Activated effector memory CD4-positive, alpha-beta T cell treated with anti-CD3 and anti-CD28 coated beads, Interleukin-2, amount 50 U/mL, for 16 hours (primary cell): ENCODE data around the gene NR1H2.
"Not testable (repeated sequence)": the region's sequence is repeated elsewhere in the genome, so short reads cannot be mapped to it uniquely, and the experiment has no call there.

Experiments used
- DNase-seq: peaks from one replicate; pipeline ENCODE4 v3.0.0-alpha.2; 2020

NR1H2 gene

GRCh38 chr19:50376166-50377050, at the start of gene NR1H2:
Gene NR1H2, plus strand, starts transcription at chr19:50376457. Its CDS starts 1,149 bp downstream, at chr19:50377606.
- peak; percentile 97 for DNase-seq

- no peak for DNase-seq
Observed at GRCh38 chr19:50327013-50327412, 49.2 kb upstream of the NR1H2 start.

- peak; percentile 50 for DNase-seq
Observed at GRCh38 chr19:50327461-50328223, 48.6 kb upstream of the NR1H2 start.

DNA sequence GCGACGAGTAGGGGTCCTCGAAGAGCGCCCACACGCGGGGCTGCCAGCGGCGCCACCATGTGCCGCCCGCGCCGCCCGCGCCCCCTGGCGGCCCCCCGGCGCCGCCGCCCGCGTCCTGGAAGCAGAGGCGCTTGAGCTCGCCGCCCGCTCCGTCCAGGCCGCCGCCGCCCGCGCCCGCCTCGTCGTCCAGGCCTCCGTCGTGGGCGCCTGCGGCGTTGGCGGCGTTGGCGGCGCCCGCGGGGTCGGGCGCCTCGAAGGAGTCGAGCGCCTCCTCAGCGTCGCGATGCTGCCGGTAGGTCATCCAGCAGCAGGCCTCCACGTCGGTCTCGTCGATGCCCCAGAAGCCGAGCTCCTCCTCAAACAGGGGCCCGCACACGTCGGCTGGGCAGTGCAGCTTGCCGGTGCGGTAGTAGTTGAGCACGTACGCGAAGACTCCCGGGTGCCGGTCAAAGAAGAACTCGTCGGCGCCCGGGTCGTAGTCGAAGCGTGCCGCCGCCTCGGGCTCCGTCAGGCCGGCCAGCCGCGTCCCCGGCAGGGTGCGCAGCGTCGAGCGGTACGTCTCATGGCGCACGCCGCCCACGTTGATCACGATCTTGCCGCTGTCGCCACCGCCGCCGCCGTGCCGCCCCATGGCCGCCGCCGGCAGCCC, 47.9 kb upstream of the NR1H2 start:
- DNase-seq = no peak

DNA sequence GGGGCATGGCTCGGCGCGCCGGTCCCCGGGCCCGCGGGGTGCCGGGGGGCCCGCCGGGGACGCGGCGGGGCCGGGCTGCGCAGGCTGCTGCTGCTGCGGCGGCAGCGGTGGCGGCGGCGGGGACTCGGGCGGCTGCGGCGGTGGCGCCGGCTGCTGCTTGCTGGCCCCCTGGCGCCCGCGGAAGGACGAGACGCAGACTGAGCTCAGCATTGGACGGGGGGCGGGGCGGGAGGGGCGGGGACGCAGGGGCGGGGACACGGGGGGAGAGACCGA, 47.4 kb upstream of the NR1H2 start:
- no peak for DNase-seq

DNA sequence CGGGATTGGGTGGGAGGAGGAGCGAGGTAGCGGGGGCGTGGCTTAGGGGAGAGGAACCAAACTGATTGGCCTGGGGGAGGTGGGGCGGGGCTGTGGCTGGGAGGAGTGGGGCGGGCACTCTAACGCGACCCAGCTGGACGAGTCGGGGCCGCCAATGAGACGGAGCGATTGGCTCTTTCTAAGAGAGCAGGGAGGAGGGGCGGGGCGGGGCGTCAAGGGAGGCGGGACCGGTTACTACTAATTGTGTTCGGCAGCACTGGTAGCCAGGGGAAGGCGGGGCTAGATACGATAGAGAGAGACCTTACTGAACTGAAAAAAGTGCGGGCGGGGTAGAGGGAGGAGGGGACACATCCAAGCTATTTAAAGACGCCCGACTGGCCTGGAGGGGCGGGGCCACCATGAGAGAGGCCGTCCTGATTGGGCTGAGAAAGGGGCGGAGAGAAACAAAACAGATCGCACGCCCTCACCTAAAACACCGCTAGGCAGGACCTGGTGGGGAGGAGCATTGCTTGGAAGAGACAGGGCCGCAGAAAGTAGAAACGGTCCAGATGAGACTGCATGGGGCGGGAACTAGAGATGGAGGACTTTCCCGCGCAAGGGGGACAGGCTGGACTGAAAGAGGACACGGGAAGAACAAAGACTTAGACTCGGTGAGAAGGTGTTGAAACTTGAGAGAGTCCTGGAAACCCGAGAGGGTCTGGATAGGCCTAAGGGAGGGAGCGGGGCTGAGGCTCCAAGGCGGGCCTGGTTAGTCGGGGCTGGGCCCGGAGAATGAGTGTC, 46.9 kb upstream of the NR1H2 start, which contains the start of gene KCNC3:
Gene KCNC3, minus strand, starts transcription at position 232 of the 780 bp plus-strand sequence. CDS start 295 bp downstream, outside the sequence.
- peak; percentile 98 for DNase-seq

DNA sequence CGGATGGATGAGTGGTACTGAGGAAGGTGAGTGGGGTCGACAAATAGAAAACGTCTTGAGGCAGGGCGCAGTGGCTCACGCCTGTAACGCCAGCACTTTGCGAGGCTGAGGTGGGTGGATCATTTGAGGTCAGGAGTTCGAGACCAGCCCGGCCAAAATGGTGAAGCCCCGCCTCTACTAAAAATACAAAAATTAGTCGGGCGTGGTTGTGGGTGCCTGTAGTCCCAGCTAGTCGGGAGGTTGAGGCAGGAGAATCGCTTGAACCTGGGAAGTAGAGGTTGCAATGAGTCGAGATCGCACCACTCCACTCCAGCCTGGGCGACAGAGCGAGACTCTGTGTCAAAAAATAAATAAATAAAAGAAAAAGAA, 46.3 kb upstream of the NR1H2 start:
- DNase-seq = not testable (repeated sequence)

DNA sequence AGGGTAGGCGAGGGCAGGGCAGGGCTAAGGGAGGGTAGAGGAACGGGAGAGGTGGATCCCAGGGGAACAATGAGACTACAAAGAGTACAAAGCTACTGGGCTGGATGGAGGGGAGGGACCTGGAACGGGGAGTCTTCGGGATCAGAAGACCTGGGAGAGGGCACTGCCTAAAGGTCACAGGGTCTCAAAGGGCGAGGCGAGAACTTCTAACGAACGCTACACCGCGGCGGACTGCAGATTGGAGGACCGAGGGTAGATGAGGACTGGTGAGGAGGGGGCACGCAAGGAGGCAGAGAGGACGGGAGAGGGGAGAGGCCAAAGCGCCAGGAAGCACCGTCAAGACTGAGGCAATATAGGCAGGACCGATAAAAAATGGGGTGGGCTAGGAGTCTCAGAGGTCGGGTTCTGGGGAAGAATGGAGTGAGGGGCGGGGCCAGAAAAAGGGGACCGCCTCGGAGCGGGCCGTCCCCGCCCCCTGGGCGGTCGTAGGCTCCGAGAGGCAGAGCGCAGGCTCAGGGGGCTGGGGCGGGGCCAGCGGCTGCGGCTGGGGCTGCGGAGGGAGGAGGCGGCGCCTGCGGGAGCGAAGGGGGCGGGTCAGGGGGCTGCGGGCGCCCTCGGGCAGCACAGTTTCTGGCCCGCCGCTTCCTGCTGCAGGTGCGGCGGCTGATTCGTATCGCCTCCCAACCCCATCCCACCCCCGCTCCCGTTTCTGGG, 45.7 kb upstream of the NR1H2 start:
- peak; percentile 94 for DNase-seq

DNA sequence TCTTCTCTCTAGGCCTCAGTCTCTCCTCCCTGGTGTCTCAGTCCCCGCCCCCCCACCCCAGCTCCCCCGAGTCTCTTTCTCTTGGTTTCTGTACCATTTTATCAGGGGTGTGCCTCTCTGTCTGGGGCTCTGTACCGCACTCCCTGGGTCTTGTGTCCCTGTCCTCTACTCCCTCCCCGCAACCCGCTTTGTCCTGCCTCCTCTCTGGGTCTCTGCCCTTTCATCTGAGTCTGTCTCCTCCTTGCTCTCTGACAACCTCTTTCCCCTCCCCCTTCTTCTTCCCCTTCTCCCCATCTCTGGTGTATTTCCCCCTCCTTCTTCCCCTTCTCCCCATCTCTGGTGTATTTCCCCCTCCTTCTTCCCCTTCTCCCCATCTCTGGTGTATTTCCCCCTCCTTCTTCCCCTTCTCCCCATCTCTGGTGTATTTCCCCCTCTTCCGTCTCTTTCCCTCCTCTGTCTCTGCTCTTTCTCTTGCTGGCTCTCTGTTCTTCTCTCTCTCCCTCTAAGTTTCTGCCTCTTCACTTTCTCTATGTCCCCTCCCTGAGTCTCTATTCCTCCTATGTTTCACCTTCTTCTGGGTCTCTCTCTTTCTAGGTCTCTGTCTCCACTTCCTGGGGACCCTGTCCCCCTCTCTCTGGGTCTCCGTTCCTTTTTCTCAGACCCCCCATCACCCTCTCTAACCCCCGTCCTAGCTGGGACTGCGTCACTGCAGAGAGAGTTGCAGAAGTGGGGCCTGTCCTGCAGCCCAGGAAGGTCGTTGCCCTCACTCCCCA, 44.9 kb upstream of the NR1H2 start:
- no peak for DNase-seq

GRCh38 chr19:50331994-50332243, 44.3 kb upstream of the NR1H2 start:
- DNase-seq = no peak

- no peak for DNase-seq
Observed at GRCh38 chr19:50332244-50333038, 43.8 kb upstream of the NR1H2 start.

DNA sequence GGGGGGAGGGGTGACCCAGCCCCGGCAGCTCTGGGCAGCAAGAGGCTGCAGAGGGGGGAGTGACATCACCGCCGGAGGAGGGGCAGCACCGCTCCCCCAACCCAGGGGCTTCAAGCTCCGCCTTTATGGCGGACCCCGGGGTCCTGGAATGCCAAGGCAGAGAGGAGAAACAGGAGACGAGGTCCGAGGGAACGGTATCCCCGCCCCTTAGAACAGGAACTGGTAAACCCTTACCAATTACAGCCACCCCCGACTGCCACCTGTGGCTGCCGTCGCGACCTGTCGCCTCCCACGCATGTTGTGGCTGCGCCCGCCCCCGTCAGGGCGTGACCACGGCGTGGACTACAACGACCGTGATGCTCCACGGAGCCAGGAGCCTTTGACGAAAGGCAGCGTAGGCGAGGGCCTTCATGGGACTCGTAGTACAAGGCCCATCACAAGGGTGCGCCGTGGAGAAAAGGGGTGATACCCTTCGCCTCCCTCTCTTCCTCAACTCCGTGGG, 43.0 kb upstream of the NR1H2 start:
- peak; percentile 98 for DNase-seq

GRCh38 chr19:50333737-50334617, 42.3 kb upstream of the NR1H2 start:
- peak; percentile 95 for DNase-seq

DNA sequence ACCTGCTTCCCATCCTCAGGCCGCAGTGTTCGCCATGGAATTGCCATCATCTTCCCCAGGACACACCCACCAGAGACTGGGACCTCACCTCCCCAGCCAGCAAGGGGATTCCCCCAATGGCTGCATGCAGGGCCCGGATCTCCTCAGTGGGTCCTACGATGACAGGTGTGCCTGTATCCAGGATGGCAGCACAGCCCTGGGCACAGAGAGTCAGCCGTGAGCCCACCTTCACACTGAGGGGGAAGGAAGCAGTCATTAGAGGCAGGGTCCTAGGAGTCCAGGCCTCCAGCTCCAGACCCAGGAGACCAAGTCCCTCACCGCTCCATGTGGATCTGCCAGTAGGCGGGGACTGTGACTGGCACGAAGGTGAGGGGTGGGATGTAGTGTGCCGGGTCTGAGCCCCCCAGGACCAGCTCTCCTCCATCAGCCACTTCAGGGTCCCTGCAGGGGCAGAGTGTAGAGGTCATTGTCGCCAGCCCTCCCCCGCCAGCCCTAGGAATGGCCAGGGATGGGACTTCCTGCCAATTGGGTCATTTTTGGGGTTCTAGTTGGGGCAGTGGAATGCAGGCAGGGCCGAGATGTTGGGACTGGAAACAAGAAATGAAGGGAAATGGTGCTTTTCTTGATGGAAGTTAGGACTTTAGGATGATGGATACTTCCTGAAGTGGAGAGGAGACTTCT, 41.4 kb upstream of the NR1H2 start:
- DNase-seq = no peak

DNA sequence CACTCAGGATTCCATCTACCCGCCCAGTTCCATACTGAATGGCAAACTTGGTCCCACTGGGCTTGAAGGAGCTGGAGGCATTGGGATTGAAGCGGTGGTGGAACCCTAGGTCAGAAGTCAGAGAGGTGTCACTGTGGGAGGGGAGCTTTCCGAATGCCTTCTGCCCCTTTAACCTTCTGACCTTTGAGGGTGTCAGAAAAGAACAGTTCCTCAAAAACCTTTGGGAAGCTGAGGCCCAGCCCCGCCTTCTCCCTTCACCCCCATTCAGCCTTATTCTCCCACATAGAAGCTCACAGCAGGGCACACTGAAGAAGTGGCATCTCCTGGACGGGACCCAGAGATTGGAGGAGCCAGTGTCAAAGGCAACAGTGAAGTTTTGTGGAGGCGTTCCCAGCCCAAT, 39.2 kb upstream of the NR1H2 start:
- DNase-seq = not testable (repeated sequence)

DNA sequence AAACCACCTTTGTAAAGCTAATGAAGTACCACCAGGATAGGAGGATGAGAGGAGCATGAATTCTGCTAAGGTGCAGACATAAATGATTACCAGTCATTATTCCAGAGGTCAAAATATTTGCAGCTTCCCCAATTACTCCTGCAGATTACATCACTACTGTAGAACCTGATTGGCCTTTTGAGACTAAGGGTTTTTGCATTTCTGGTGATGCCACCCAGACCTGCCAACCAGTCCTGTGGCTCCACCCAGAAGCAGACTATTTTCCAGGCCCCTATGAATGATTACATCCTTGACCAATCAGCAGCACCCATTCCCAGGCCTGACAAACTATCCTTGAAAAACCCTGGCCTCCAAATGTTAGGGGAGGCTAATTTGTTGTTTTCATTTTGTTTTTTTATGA, 35.9 kb upstream of the NR1H2 start:
- no peak for DNase-seq

GRCh38 chr19:50341091-50341564, 35.1 kb upstream of the NR1H2 start:
- no peak for DNase-seq

GRCh38 chr19:50344661-50345318, 31.5 kb upstream of the NR1H2 start:
- DNase-seq = no peak
